LNCAP (cell line): ENCODE data around the gene CCDC141.

Source experiments
- CTCF ChIP-seq: fragments of 450-650 bp; IDR thresholded peaks from 2 replicates; pipeline ENCODE4 v1.5.1; 2017; ENCODE audit warnings: mild to moderate bottlenecking

Gene CCDC141

DNA sequence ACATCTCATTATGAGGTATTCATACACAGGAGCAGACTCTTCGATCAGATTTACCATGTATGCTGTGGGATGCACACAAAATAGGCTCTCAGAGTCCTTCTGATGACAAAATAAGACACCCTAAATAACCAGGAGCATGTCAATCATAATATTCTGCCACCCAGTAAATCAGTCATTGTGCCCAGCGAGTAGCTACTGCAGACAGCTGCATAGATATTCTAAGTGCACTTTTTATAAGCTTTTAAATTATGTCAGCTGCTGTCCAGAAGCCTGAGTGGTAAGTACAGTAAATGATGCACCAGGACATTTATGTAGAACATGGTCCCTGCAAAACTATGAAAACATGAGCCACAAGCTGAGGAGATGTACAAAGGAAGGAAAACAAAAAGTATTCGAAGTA lies 102.9 kb downstream of the CCDC141 start:
- no peak for TF ChIP-seq CTCF

- TF ChIP-seq CTCF: no peak
These were observed 103.4 kb downstream of the CCDC141 start for GRCh38 chr2:178946494-178946893.

DNA sequence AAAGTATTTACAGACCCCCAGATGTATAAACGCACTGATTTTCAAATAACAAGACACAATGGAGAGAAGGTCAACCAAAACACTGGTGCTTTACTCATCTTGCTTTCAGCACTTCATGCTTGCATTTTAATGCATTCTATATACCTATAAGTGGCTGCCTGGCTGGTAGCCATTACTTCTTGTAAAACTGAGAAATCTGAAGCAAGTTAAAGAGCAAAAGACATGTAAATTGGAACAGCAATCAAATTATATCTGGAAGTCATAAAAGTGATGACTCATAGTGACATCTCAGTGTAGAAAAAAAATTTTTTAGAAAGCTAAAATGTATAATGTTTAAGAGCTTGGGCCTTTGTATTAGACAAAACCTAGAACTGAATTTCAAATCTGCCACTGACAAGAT lies 106.2 kb downstream of the CCDC141 start:
- no peak for TF ChIP-seq CTCF

DNA sequence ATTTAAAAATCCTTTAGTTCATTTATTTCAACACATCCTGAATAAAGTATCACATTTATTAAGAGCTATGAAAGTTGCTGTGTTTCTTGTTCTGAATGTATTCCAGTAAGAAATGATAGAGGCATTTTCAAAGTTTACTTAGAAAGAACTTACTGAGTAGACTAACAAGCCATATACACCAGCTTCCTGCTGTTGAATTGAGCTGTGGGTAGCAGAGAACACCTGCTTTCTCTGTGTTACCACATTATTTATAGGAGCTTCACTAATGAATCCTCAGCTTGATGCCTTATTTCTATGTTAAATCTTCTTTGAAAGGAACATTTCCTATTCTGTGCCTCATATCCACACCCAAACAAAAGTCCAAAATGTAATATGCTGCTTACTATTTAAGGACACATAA lies 115.4 kb downstream of the CCDC141 start:
- no peak for TF ChIP-seq CTCF

- no peak for TF ChIP-seq CTCF
These were observed 116.4 kb downstream of the CCDC141 start for GRCh38 chr2:178933493-178933892.

GRCh38 chr2:178928077-178928476 lies 121.9 kb downstream of the CCDC141 start:
- TF ChIP-seq CTCF: no peak

- no peak for TF ChIP-seq CTCF
These were observed 122.8 kb downstream of the CCDC141 start for GRCh38 chr2:178927173-178927572.

DNA sequence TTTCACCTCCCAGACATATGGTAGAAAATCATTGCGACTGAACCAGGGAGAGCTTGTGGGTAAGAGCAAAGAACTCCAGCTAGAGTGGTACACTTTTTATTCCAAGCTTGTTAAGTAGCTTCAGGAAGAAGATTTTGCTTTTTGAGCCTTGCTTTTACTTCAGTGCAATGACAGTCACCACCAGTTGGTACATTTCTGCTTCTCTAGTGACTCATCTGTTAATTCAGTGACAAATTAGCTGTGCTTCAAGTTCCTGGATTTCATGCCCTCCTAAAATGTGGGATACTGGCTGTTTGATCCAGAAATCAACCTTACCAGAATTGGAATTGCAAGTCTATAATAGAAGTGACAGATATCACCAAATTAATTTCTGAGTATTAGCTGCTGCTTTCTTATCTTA lies 125.1 kb downstream of the CCDC141 start:
- TF ChIP-seq CTCF: no peak
